ENCODE data around the gene PANK1.

The PANK1 gene

DNA sequence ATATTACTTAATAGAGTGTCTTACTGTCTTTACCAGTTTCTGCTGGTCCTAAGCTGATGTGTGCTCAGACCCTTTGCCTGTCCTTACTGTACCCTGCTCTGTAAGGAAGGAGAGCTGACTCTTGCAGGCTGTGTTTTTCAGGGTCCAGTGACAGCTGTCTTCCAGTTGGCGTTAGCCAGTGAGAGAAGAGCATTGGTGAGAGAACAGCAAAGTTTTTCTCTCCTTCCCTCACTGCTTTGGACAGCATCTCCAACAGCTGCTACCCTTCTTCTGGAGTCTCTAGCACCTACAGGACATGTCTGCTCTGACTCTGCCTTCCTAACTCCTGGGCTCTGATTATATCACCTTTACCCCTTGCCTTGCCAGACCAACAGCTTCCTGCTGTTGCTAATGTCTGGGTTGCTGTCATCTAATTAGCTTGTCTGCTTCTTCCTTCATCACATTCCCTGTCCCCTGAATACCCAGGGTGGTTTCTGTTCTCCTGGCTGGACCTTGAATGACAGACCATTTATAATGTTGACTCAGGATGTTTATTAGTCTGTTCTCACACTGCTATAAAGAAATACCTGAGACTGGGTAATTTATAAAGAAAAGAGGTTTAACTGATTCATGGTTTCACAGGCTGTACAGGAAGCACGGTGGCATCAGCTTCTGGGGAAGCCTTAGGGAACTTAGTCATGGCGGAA lies 23.5 kb upstream of the PANK1 start:
- H3K36me3 ChIP-seq (ENCODE audit: control insufficient read depth in 1 of 2, insufficient read depth in 2 of 2, low read length in 2 of 2) = no peaks in the 10 kb centered on the region
- H3K27me3 ChIP-seq (ENCODE audit: low read depth, low read length) = no peaks in the 10 kb centered on the region
- H3K27ac ChIP-seq (ENCODE audit: low read length) = no peak overlapping the region
- H3K4me3 ChIP-seq (ENCODE audit: low read depth in 1 of 2, low read length in 2 of 2) = no peak overlapping the region
- H3K4me1 ChIP-seq (ENCODE audit: control insufficient read depth in 1 of 2, insufficient read depth in 2 of 2, low read length in 2 of 2) = no peaks in the 10 kb centered on the region
- no peaks in the 10 kb centered on the region for H3K9me3 ChIP-seq (ENCODE audit: control insufficient read depth in 1 of 2, low read length in 2 of 2)

DNA sequence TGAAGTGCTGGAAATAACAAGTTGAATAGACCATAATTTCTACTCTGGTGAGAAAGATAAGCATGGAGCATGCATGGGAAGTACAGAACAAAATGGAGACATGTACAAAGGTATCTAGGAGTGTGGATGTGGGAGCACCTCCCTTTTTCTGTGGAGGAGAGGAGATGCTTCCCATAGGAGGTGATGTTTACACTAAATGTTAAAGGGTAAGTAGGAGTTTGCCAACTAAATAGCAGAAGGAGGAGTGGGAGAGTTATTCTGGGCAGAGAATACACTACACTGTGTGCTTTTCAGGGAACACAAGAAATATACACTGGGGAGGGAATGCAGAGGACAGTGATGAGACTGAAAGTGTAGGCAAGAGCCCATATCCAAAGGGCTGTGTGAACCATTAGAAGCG lies 21.1 kb upstream of the PANK1 start:
- no peaks in the 10 kb centered on the region for H3K36me3 ChIP-seq (ENCODE audit: control insufficient read depth in 1 of 2, insufficient read depth in 2 of 2, low read length in 2 of 2)
- no peaks in the 10 kb centered on the region for H3K4me1 ChIP-seq (ENCODE audit: control insufficient read depth in 1 of 2, insufficient read depth in 2 of 2, low read length in 2 of 2)
- H3K27ac ChIP-seq (ENCODE audit: low read length) = no peak overlapping the region
- no peaks in the 10 kb centered on the region for H3K9me3 ChIP-seq (ENCODE audit: control insufficient read depth in 1 of 2, low read length in 2 of 2)
- H3K27me3 ChIP-seq (ENCODE audit: low read depth, low read length) = no peaks in the 10 kb centered on the region
- H3K4me3 ChIP-seq (ENCODE audit: low read depth in 1 of 2, low read length in 2 of 2) = no peak overlapping the region

DNA sequence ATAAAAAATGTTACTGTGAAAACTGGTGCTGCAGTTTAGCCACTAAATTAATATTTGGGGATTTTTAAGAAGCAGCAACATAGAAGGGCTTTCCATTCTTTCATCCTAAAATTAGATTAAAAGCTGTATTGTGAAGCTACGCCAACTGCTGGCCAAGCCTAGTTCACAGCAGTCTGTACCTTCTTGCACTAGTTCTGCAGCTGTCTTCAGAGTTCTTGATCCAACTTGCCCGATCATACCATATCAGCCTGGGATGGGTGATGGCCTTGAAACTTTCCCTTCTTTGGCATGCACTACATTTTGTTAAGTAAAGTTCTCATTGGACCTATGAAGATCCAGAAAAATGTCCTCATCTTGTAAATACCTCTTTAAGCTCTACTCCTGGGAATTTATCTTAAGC lies 20.3 kb upstream of the PANK1 start:
- H3K4me1 ChIP-seq (ENCODE audit: control insufficient read depth in 1 of 2, insufficient read depth in 2 of 2, low read length in 2 of 2) = no peaks in the 10 kb centered on the region

DNA sequence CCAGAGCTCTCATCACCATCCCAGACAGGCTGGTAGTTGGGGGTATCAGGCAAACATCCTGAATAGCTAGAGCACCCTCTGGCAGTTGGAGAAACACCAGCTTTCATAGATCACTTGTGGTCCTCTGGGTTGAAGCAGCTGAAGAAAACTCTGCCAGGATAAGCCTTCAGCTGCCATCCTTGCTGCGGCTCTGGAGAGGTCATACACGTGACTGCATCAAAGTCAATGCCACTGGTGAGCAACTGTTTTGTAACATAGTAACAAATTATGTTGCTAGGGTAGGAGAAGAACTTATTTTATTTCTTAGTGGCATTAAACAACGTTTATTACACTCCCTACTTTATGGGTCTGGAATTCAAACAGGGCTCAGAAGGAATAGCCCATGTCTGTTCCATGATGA lies 19.2 kb upstream of the PANK1 start:
- H3K27ac ChIP-seq (ENCODE audit: low read length) = no peak overlapping the region
- no peaks in the 10 kb centered on the region for H3K4me1 ChIP-seq (ENCODE audit: control insufficient read depth in 1 of 2, insufficient read depth in 2 of 2, low read length in 2 of 2)
- H3K4me3 ChIP-seq (ENCODE audit: low read depth in 1 of 2, low read length in 2 of 2) = no peak overlapping the region
- no peaks in the 10 kb centered on the region for H3K9me3 ChIP-seq (ENCODE audit: control insufficient read depth in 1 of 2, low read length in 2 of 2)
- H3K36me3 ChIP-seq (ENCODE audit: control insufficient read depth in 1 of 2, insufficient read depth in 2 of 2, low read length in 2 of 2) = no peaks in the 10 kb centered on the region
- no peaks in the 10 kb centered on the region for H3K27me3 ChIP-seq (ENCODE audit: low read depth, low read length)

More for the DNA sequence above, 20.3 kb upstream of the PANK1 start:
- no peak overlapping the region for H3K4me3 ChIP-seq (ENCODE audit: low read depth in 1 of 2, low read length in 2 of 2)
- H3K9me3 ChIP-seq (ENCODE audit: control insufficient read depth in 1 of 2, low read length in 2 of 2) = no peaks in the 10 kb centered on the region
- no peaks in the 10 kb centered on the region for H3K27me3 ChIP-seq (ENCODE audit: low read depth, low read length)
- no peaks in the 10 kb centered on the region for H3K36me3 ChIP-seq (ENCODE audit: control insufficient read depth in 1 of 2, insufficient read depth in 2 of 2, low read length in 2 of 2)
- H3K27ac ChIP-seq (ENCODE audit: low read length) = no peak overlapping the region

DNA sequence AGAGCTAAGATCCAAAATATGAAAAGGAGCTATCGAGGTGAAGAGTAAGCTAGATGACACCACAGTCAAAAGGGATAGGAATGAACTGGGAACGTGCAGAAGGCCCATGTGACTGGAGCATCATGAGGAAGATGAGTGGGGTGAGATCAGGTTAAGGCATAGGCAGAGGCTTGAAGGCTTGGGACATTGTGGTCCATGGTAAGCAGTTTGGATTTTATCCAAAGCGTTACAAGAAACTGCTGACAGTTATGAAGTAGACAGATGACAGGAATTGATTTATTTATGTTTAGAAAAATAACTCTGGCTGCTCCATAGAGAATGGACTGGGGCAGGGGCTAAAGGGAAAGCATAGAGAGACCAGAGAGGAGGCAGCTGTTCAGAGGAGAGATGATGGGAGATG lies 18.1 kb upstream of the PANK1 start:
- H3K27ac ChIP-seq (ENCODE audit: low read length) = no peak overlapping the region
- H3K4me1 ChIP-seq (ENCODE audit: control insufficient read depth in 1 of 2, insufficient read depth in 2 of 2, low read length in 2 of 2) = no peaks in the 10 kb centered on the region
- no peaks in the 10 kb centered on the region for H3K36me3 ChIP-seq (ENCODE audit: control insufficient read depth in 1 of 2, insufficient read depth in 2 of 2, low read length in 2 of 2)
- H3K9me3 ChIP-seq (ENCODE audit: control insufficient read depth in 1 of 2, low read length in 2 of 2) = no peaks in the 10 kb centered on the region
- H3K4me3 ChIP-seq (ENCODE audit: low read depth in 1 of 2, low read length in 2 of 2) = no peak overlapping the region
- H3K27me3 ChIP-seq (ENCODE audit: low read depth, low read length) = no peaks in the 10 kb centered on the region

DNA sequence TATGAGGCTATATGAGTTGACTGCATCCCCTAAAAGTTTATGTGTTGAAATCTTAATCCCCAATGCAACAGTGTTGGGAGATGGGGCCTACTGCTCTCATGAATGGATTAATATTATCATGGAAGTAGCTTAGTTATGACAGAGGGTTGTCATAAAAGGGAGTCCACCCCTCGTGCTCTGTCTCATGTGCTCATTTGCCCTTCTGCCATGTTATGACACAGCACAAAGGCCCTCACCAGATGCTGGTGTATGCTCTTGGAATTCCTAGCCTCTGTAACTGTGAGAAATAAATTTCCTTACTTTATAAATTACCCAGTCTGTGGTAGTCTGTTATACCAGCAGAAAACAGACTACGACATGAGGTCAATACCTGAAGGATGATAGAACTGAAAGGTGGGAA lies 17.6 kb upstream of the PANK1 start:
- no peak overlapping the region for H3K4me3 ChIP-seq (ENCODE audit: low read depth in 1 of 2, low read length in 2 of 2)
- no peaks in the 10 kb centered on the region for H3K36me3 ChIP-seq (ENCODE audit: control insufficient read depth in 1 of 2, insufficient read depth in 2 of 2, low read length in 2 of 2)
- no peaks in the 10 kb centered on the region for H3K9me3 ChIP-seq (ENCODE audit: control insufficient read depth in 1 of 2, low read length in 2 of 2)
- H3K4me1 ChIP-seq (ENCODE audit: control insufficient read depth in 1 of 2, insufficient read depth in 2 of 2, low read length in 2 of 2) = no peaks in the 10 kb centered on the region
- H3K27ac ChIP-seq (ENCODE audit: low read length) = no peak overlapping the region
- no peaks in the 10 kb centered on the region for H3K27me3 ChIP-seq (ENCODE audit: low read depth, low read length)

DNA sequence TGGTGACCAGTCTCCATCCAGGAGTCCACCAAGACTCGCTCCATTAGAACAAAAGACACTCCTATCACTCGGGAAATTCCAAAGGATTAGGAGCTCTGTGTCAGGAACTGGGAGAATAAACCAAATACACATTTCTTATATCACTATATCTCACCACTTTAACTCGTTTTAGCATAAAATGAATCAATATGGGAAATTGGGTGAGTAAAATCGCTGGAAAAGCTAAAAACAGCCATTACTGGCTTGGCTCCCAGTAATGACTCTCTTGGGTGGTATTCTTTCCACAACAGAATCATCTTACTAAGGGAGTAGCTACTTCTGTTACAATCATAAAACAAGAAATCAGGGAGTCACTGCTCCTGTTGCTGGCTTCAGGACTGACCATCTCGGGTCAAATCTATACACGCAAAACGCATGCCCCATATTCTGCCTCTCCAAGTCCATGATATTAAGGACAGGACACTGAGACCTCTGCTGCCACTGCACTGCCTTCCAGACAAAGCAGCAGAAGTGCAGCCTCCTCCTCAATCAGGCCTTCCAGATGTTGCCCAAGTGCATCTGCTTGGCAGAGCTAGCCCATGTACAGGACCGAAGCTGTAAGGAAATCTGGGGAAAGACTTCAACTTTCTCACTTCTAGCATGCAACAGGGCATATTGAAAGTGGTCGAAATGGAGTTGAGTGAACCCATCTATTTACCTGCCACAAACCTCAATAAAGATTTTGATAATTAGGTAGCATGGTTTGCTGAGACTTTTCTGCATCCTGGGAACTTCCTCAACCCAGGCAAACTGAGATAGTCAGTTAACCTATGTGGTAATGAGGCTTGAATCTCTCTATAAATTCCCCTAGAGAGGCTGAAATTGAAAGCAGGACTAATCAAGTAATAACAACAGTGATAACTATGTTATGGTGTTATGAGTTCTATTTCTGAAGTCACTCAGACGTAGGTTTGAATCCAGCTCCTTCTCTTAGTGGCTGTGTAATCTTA lies 14.4 kb upstream of the PANK1 start:
- H3K4me3 ChIP-seq (ENCODE audit: low read depth in 1 of 2, low read length in 2 of 2) = no peak overlapping the region
- H3K9me3 ChIP-seq (ENCODE audit: control insufficient read depth in 1 of 2, low read length in 2 of 2) = no peaks in the 10 kb centered on the region
- H3K36me3 ChIP-seq (ENCODE audit: control insufficient read depth in 1 of 2, insufficient read depth in 2 of 2, low read length in 2 of 2) = no peaks in the 10 kb centered on the region
- no peaks in the 10 kb centered on the region for H3K27me3 ChIP-seq (ENCODE audit: low read depth, low read length)
- H3K4me1 ChIP-seq (ENCODE audit: control insufficient read depth in 1 of 2, insufficient read depth in 2 of 2, low read length in 2 of 2) = no peaks in the 10 kb centered on the region
- no peak overlapping the region for H3K27ac ChIP-seq (ENCODE audit: low read length)

DNA sequence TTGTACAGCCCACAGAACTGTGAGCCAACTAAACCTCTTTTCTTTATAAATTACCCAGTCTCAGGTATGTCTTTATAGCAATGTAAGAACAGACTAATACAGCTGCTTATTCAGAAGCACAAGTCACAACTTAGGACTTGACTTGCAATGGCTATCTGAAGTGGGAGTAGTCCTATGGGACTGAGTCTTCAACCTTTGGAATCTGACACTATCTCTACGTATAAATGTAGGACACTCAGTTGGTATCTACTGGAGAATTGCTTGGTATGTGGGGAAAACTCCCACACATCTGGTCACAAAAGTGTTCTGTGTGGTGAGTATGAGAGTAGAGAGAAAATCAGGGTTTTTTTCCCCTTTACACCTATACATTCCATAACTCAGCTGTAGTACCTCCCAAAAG lies 12.3 kb upstream of the PANK1 start:
- Histone ChIP-seq H3K27me3 (ENCODE audit: low read depth, low read length) (no peaks in the 10 kb centered on the region), H3K4me3 (ENCODE audit: low read depth in 1 of 2, low read length in 2 of 2) (no peak overlapping the region), H3K27ac (ENCODE audit: low read length) (no peak overlapping the region), H3K36me3 (ENCODE audit: control insufficient read depth in 1 of 2, insufficient read depth in 2 of 2, low read length in 2 of 2) (no peaks in the 10 kb centered on the region), H3K4me1 (ENCODE audit: control insufficient read depth in 1 of 2, insufficient read depth in 2 of 2, low read length in 2 of 2) (no peaks in the 10 kb centered on the region), H3K9me3 (ENCODE audit: control insufficient read depth in 1 of 2, low read length in 2 of 2) (no peaks in the 10 kb centered on the region)

DNA sequence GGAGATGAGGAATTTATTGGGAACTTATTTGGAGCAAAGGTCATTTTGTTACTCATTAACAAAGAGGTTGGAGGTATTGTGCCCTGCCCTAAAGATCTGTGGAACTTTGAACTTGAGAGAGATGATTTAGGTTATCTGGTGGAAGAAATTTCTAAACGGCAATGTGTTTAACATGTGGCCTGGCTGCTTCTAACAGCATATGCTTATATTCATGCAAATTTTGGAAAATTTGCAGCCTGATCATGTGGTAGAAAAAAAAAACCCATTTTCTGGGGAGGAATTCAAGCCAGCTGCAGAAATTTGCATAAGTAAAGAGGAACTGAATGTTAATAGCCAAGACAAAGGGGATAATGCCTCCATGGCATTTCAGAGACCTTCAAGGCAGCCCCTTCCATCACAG lies 10.7 kb upstream of the PANK1 start:
- H3K9me3 ChIP-seq (ENCODE audit: control insufficient read depth in 1 of 2, low read length in 2 of 2) = no peaks in the 10 kb centered on the region
- H3K27ac ChIP-seq (ENCODE audit: low read length) = no peak overlapping the region
- no peaks in the 10 kb centered on the region for H3K27me3 ChIP-seq (ENCODE audit: low read depth, low read length)
- H3K4me3 ChIP-seq (ENCODE audit: low read depth in 1 of 2, low read length in 2 of 2) = no peak overlapping the region
- H3K4me1 ChIP-seq (ENCODE audit: control insufficient read depth in 1 of 2, insufficient read depth in 2 of 2, low read length in 2 of 2) = no peaks in the 10 kb centered on the region
- H3K36me3 ChIP-seq (ENCODE audit: control insufficient read depth in 1 of 2, insufficient read depth in 2 of 2, low read length in 2 of 2) = no peaks in the 10 kb centered on the region

DNA sequence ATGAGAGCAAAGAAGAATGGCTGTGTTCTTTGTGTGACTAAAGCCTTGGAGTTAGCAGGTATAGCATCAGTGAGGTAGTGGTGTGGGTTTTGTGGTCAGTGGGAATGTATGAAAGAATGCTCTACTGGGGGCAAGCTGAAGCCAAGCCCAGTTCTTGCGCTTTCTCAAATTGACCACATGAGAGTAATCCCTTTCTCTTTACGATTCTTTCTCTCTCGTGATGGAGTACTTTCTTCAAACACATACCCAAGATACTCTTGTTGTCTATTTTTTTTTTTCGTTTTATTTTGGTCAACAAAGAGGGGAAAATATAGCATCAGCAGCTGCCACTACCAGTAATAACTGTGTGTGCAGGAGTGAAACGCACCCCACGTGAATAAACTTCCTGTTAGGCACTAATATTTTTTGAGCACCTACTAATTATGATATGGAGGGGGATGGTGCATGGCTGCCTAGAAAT lies 8.4 kb upstream of the PANK1 start:
- Histone ChIP-seq H3K27ac (ENCODE audit: low read length) (no peak overlapping the region), H3K4me3 (ENCODE audit: low read depth in 1 of 2, low read length in 2 of 2) (no peak overlapping the region), H3K4me1 (ENCODE audit: control insufficient read depth in 1 of 2, insufficient read depth in 2 of 2, low read length in 2 of 2) (no peaks in the 10 kb centered on the region), H3K36me3 (ENCODE audit: control insufficient read depth in 1 of 2, insufficient read depth in 2 of 2, low read length in 2 of 2) (no peaks in the 10 kb centered on the region), H3K9me3 (ENCODE audit: control insufficient read depth in 1 of 2, low read length in 2 of 2) (no peaks in the 10 kb centered on the region), H3K27me3 (ENCODE audit: low read depth, low read length) (no peaks in the 10 kb centered on the region)

DNA sequence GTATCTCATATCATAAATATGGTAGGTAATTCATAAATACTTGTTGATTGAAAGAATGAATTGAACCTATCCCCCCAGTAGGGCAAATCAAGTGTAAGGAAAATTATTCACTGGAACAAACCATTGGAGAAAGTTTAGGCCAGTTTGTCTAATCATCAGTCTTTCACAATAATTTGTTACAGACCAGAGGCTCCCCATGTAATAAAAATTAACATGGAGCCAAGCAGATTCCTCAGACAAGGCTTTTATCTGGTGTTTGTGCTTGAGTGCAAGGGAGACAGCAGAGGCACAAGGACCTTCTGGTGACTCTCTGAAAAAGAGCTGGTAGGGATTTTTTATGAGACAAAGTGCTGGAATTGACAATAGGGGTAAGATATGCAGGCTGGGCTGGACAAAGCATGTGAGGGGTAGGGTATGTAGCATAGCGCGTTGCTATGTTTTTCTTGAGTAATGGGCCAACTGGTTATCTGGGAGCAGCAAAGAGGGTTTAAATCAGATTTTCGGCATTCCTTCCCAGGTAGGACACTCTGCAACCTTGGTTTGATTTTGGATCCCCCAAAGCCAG lies 7.8 kb upstream of the PANK1 start:
- Histone ChIP-seq H3K27me3 (ENCODE audit: low read depth, low read length) (no peaks in the 10 kb centered on the region), H3K36me3 (ENCODE audit: control insufficient read depth in 1 of 2, insufficient read depth in 2 of 2, low read length in 2 of 2) (no peaks in the 10 kb centered on the region), H3K4me3 (ENCODE audit: low read depth in 1 of 2, low read length in 2 of 2) (no peak overlapping the region), H3K27ac (ENCODE audit: low read length) (no peak overlapping the region), H3K4me1 (ENCODE audit: control insufficient read depth in 1 of 2, insufficient read depth in 2 of 2, low read length in 2 of 2) (no peaks in the 10 kb centered on the region), H3K9me3 (ENCODE audit: control insufficient read depth in 1 of 2, low read length in 2 of 2) (no peaks in the 10 kb centered on the region)
